ENCODE results near the gene SMTN. TPM values are rescaled to one million over a fixed set of nuclear protein-coding genes. Genes with fewer than 3 reads are reported as not detected.

The SMTN gene
- total and polyA plus RNA-seq, 2 donors (not counting 3 experiments of a cell fraction or from before 2014, with no cell fraction given): 59.0 to 197 TPM

DNA sequence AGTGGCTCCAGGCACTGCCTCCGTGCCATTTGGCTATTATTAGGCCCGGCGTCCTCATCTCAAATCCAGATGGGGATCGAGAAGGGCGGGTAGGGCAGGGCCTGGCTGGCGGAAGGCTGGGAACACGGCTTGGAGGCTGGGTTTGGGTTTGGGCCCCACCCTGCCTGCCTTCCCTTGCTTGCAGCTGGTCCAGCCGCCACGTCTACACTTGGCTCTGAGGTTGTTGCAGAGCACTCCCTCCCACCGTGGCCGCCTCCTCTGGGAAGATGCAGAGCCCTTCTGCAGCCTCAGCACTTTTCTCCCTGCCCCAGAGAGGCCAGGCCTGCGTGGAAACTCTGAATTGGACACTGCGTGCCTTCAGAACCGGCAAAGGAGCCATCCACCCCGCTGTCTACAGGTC, 5.2 kb upstream of the SMTN start:
- Histone ChIP-seq H3K4me2 (ENCODE audit: insufficient read depth, low read length) (no peak overlapping the region), H3K4me3 (replicated peaks in 1 of 3; ENCODE audit: insufficient read depth in 1 of 3, low read depth in 1 of 3, low read length in 3 of 3) (no peak overlapping the region), H3K4me1 (ENCODE audit: control insufficient read depth, extremely low read depth, insufficient read depth, low read length) (peaks cover 10% of the 10 kb centered on the region), H3K9ac (replicated peaks; ENCODE audit: extremely low read depth, insufficient read depth, low read length) (no peak overlapping the region), H3K36me3 (ENCODE audit: control insufficient read depth in 2 of 2, extremely low read depth in 1 of 2, insufficient read depth in 2 of 2, low read length in 2 of 2) (no peaks in the 10 kb centered on the region), H2AFZ (ENCODE audit: low read depth, low read length) (no peak overlapping the region), H3K9me3 (replicated peaks; ENCODE audit: control insufficient read depth, insufficient read depth, low read length) (no peaks in the 10 kb centered on the region), H3K27ac (ENCODE audit: insufficient read depth, low read depth, low read length) (no peak overlapping the region), H3K27me3 (ENCODE audit: control insufficient read depth in 2 of 2, insufficient read depth in 2 of 2, low read length in 2 of 2) (no peaks in the 10 kb centered on the region), H4K20me1 (replicated peaks; ENCODE audit: control insufficient read depth, extremely low read depth, insufficient read depth, low read length) (no peaks in the 10 kb centered on the region), H3K9me1 (replicated peaks; ENCODE audit: control insufficient read depth, extremely low read depth, insufficient read depth, low read length) (no peaks in the 10 kb centered on the region), H3K79me2 (ENCODE audit: control insufficient read depth, insufficient read depth, low read length) (no peaks in the 10 kb centered on the region)
- dilution Hi-C loops (cut with MboI; ENCODE audit: extremely low pct_ligation_motif_present, low sequenced_read_pairs): no loop called here
- TF ChIP-seq, protein P1, sequence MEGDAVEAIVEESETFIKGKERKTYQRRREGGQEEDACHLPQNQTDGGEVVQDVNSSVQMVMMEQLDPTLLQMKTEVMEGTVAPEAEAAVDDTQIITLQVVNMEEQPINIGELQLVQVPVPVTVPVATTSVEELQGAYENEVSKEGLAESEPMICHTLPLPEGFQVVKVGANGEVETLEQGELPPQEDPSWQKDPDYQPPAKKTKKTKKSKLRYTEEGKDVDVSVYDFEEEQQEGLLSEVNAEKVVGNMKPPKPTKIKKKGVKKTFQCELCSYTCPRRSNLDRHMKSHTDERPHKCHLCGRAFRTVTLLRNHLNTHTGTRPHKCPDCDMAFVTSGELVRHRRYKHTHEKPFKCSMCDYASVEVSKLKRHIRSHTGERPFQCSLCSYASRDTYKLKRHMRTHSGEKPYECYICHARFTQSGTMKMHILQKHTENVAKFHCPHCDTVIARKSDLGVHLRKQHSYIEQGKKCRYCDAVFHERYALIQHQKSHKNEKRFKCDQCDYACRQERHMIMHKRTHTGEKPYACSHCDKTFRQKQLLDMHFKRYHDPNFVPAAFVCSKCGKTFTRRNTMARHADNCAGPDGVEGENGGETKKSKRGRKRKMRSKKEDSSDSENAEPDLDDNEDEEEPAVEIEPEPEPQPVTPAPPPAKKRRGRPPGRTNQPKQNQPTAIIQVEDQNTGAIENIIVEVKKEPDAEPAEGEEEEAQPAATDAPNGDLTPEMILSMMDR (IDR thresholded peaks at IDR 0.05; ENCODE audit: extremely low read depth in 1 of 2, insufficient read depth in 1 of 2, low read depth in 1 of 2, low read length in 2 of 2): no peak
- TF ChIP-seq POLR2A (IDR thresholded peaks at IDR 0.05; ENCODE audit: low read depth, low read length) (no peak), GATA2 (IDR thresholded peaks at IDR 0.05; ENCODE audit: insufficient read depth, insufficient read length, low read depth, low read length) (no peak), JUN (IDR thresholded peaks at IDR 0.05; ENCODE audit: borderline replicate concordance, insufficient read depth, insufficient read length, low read depth) (no peak), EZH2 (IDR thresholded peaks at IDR 0.05; ENCODE audit: borderline replicate concordance, low read depth, low read length, severe bottlenecking) (no peak), POLR2AphosphoS5 (IDR thresholded peaks at IDR 0.05; ENCODE audit: insufficient read depth, low read depth, low read length) (no peak), MYC (IDR thresholded peaks at IDR 0.05; ENCODE audit: low read depth, low read length) (no peak), FOS (IDR thresholded peaks at IDR 0.05; ENCODE audit: borderline replicate concordance, insufficient read depth, low read length) (no peak)
- TF ChIP-seq, protein P2, sequence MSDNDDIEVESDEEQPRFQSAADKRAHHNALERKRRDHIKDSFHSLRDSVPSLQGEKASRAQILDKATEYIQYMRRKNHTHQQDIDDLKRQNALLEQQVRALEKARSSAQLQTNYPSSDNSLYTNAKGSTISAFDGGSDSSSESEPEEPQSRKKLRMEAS (IDR thresholded peaks at IDR 0.05; ENCODE audit: insufficient read depth, insufficient read length): no peak
- CTCF ChIA-PET: no interaction called here
- FAIRE-seq: no peak
- intact Hi-C loops (cut with micrococcal nuclease): no loop called here
- no TSS peak for BruUV-seq (replicated peaks)
- POLR2A ChIA-PET: no interaction called here
- DNase-seq (ENCODE audit: low read depth, low spot score): no peak
